K562 (cell line): ENCODE data around the gene TP73. TPM values are rescaled to one million over a fixed set of nuclear protein-coding genes. Genes with fewer than 3 reads are reported as not detected.

Source experiments
- BHLHE40 ChIP-seq: IDR thresholded peaks from 2 replicates; pipeline ENCODE4 v1.6.1; 2011; ENCODE audit warnings: low read length, improper control_type of control experiment
- CBFA2T3 ChIP-seq: fragments of 450-650 bp; IDR thresholded peaks from 2 replicates; pipeline ENCODE4 v1.6.1; 2017
- DLX4 ChIP-seq: fragments of 250-450 bp; sonication (Bioruptor Pico); IDR thresholded peaks from 2 replicates; pipeline ENCODE4 v1.6.1; 2021; ENCODE audit warnings: mild to moderate bottlenecking
- HNRNPK ChIP-seq: fragments of 200-400 bp; formaldehyde crosslinking; IDR thresholded peaks from one replicate; pipeline ENCODE4 v1.6.1; 2018; ENCODE audit warnings: mild to moderate bottlenecking, low read depth, low read length; ENCODE audit not compliant: poor library complexity, severe bottlenecking
- HNRNPL ChIP-seq: fragments of 200-400 bp; formaldehyde crosslinking; IDR thresholded peaks from 2 replicates; pipeline ENCODE4 v1.6.1; 2017; ENCODE audit warnings: low read depth, mild to moderate bottlenecking, low read length
- KDM1A ChIP-seq, 2 experiments: fragments of 450-650 bp; IDR thresholded peaks; 2 replicates each; pipeline ENCODE4 v1.6.1; 2016; ENCODE audit warnings: mild to moderate bottlenecking in 2 of 2
- NR3C1 ChIP-seq: sonication (generic); formaldehyde crosslinking; IDR thresholded peaks from 2 replicates; pipeline ENCODE4 v1.8.1; 2022; ENCODE audit warnings: missing genetic modification reagents
- SMC3 ChIP-seq: conservative IDR thresholded peaks from 2 replicates; pipeline ENCODE4 v1.6.1; 2011; ENCODE audit warnings: low read depth, low read length, improper control_type of control experiment; ENCODE audit not compliant: insufficient read depth
- SNRNP70 ChIP-seq: fragments of 200-400 bp; formaldehyde crosslinking; optimal IDR thresholded peaks from 2 replicates; pipeline ENCODE3; 2017; ENCODE audit warnings: low read depth, low read length
- TBL1XR1 ChIP-seq, 2 experiments: IDR thresholded peaks; 2 replicates each; pipeline ENCODE4 v1.6.1; 2012; ENCODE audit warnings: improper control_type of control experiment in 2 of 2, low read length in 2 of 2, mild to moderate bottlenecking in 1 of 2
- THRAP3 ChIP-seq: fragments of 450-650 bp; IDR thresholded peaks from 2 replicates; pipeline ENCODE4 v1.6.1; 2016; ENCODE audit warnings: mild to moderate bottlenecking, inconsistent platforms, borderline replicate concordance
- USF1 ChIP-seq: sonication (generic); formaldehyde crosslinking; IDR thresholded peaks from 2 replicates; pipeline ENCODE4 v1.9.0; 2022; ENCODE audit warnings: mild to moderate bottlenecking, missing genetic modification reagents
- USF2 ChIP-seq: sonication (generic); formaldehyde crosslinking; IDR thresholded peaks from 2 replicates; pipeline ENCODE4 v1.5.0; 2020; ENCODE audit warnings: missing genetic modification reagents
- ZFX ChIP-seq: sonication (generic); formaldehyde crosslinking; IDR thresholded peaks from 2 replicates; pipeline ENCODE4 v1.8.0; 2022; ENCODE audit warnings: mild to moderate bottlenecking, missing genetic modification reagents, moderate library complexity
- polyA plus RNA-seq, 8 experiments: library from polyadenylated mRNA; depleted of rRNA in 4 of 8; stranded (reverse) in 5 of 8; unstranded in 3 of 8; fragments of >200 nt; fragmentation: Nextera tagmentation in 2 of 8; fragmentation: Illumina TruSeq in 1 of 8; extraction: Ambion mirVana in 2 of 8; extraction: Trizol in 1 of 8; gene quantifications; 2 replicates each; pipeline versions ENCODE4 v1.2.1 to v1.2.3, GENCODE V29; 2011 to 2014; ENCODE audit warnings: inconsistent platforms in 1 of 8, missing spikeins in 1 of 8
- total RNA-seq, 7 experiments: library from RNA; depleted of rRNA in 6 of 7; stranded (reverse); fragments of >200 nt in 6 of 7; fragmentation: Illumina TruSeq in 2 of 7; extraction: Trizol in 2 of 7; gene quantifications; 2 replicates each; pipeline versions ENCODE4 v1.2.1 to v1.2.3, GENCODE V29; 2011 to 2021; ENCODE audit warnings: low replicate concordance in 1 of 7
- TF ChIP-seq, protein P1 (sequence below), 2 experiments: fragments of 450-650 bp; formaldehyde crosslinking in 1 of 2; IDR thresholded peaks; 2 replicates each; pipeline versions ENCODE4 v1.4.0 to v1.6.1; 2014 to 2020; ENCODE audit warnings: mild to moderate bottlenecking in 2 of 2, borderline replicate concordance in 1 of 2, low read depth in 1 of 2

The TP73 gene
- total and polyA plus RNA-seq, 9 of the 15 experiments (the other 6 are each of a cell fraction or from before 2014, with no cell fraction given): 0.07 to 1.6 (median 0.40) TPM; not detected in 2

DNA sequence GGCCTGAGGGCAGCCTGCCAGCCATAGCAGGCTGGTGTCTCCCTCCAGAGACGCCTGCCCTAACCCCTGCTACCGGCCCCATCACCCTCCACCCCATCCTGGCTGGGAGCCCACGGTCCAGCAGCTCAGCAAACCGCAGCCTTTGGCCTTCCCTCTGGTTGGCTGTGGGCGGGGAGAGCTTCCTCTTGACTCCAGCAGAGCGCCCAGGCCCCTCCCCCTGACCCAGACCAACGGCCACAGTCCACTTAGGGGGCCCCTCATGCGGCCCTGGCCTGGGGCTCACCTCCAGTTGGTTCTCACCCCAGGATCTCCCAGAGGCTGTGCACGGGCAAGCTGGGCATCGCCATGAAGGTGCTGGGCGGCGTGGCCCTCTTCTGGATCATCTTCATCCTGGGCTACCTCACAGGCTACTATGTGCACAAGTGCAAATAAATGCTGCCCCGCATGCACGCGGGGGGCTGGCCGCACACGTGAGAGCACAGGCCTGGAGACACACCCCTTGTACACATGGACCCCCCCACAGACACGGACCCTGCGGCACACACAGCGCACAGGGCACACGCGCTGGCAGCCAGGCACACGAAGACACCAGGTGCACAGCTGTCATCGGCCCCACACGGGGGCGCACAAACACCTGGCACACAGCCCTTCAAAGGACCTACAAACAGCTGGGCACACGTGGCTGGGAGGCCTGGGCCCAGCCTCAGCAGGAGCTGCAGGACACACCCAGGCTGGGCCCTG is 123.3 kb downstream of the TP73 start (continued):
- TF ChIP-seq, protein P1, sequence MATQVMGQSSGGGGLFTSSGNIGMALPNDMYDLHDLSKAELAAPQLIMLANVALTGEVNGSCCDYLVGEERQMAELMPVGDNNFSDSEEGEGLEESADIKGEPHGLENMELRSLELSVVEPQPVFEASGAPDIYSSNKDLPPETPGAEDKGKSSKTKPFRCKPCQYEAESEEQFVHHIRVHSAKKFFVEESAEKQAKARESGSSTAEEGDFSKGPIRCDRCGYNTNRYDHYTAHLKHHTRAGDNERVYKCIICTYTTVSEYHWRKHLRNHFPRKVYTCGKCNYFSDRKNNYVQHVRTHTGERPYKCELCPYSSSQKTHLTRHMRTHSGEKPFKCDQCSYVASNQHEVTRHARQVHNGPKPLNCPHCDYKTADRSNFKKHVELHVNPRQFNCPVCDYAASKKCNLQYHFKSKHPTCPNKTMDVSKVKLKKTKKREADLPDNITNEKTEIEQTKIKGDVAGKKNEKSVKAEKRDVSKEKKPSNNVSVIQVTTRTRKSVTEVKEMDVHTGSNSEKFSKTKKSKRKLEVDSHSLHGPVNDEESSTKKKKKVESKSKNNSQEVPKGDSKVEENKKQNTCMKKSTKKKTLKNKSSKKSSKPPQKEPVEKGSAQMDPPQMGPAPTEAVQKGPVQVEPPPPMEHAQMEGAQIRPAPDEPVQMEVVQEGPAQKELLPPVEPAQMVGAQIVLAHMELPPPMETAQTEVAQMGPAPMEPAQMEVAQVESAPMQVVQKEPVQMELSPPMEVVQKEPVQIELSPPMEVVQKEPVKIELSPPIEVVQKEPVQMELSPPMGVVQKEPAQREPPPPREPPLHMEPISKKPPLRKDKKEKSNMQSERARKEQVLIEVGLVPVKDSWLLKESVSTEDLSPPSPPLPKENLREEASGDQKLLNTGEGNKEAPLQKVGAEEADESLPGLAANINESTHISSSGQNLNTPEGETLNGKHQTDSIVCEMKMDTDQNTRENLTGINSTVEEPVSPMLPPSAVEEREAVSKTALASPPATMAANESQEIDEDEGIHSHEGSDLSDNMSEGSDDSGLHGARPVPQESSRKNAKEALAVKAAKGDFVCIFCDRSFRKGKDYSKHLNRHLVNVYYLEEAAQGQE (IDR thresholded peaks at IDR 0.05; ENCODE audit: borderline replicate concordance): peak; percentile 59
- TF ChIP-seq, protein P1 (CRISPR knock-in tag; IDR thresholded peaks at IDR 0.05; ENCODE audit: low read depth): no peak
- TF ChIP-seq THRAP3: 0 out of 2 replicates have a peak, but pooled peaks have one; percentile 43
- peak; percentile 96 for TF ChIP-seq HNRNPL
- no peak for TF ChIP-seq SNRNP70
- peak in 1 of 2 experiments; percentile 87; a peak in 2 of 4 replicates for TF ChIP-seq KDM1A (IDR thresholded peaks at IDR 0.05)
- TF ChIP-seq BHLHE40: peak; percentile 83
- TF ChIP-seq USF1: peak; percentile 78
- peak; percentile 32; the same call in 1 of the 2 replicates for TF ChIP-seq SMC3
- TF ChIP-seq NR3C1: peak; percentile 73
- peak; percentile 41 for TF ChIP-seq HNRNPK
- peak; percentile 96 for TF ChIP-seq ZFX (CRISPR knock-in tag)
- TF ChIP-seq TBL1XR1 (IDR thresholded peaks at IDR 0.05; ENCODE audit: low read length in 2 of 2): peak; percentile 10 to 12; a peak in 1 of 4 replicates
- no peak for TF ChIP-seq DLX4 (CRISPR knock-in tag)
- peak; percentile 74 for TF ChIP-seq CBFA2T3
- TF ChIP-seq USF2 (CRISPR knock-in tag): peak; percentile 45; the same call in 1 of the 2 replicates
